Esophagus (tissue), 2 donors: ENCODE measurements around the gene C14orf119. TPM values are rescaled to one million over a fixed set of nuclear protein-coding genes. Genes with fewer than 3 reads are reported as not detected.

Experiments
- H3K27ac ChIP-seq, 2 donors: one replicate each; pipeline ENCODE4 v1.5.1; 2013; ENCODE audit warnings: low read depth in 2 of 2, mild to moderate bottlenecking in 2 of 2, inconsistent platforms in 1 of 2, low read length in 1 of 2, moderate library complexity in 1 of 2
- H3K27me3 ChIP-seq, 2 donors: one replicate each; pipeline ENCODE4 v1.6.1; 2013; ENCODE audit warnings: low read length in 2 of 2, control low read depth in 1 of 2, mild to moderate bottlenecking in 1 of 2; ENCODE audit not compliant: insufficient read depth in 2 of 2, control insufficient read depth in 1 of 2
- H3K36me3 ChIP-seq, 2 donors: one replicate each; pipeline ENCODE4 v1.6.1; 2013; ENCODE audit warnings: low read length in 1 of 2; ENCODE audit not compliant: control insufficient read depth in 2 of 2, insufficient read depth in 2 of 2
- H3K4me1 ChIP-seq, 2 donors: one replicate each; pipeline ENCODE4 v1.6.1; 2013; ENCODE audit warnings: low read length in 1 of 2; ENCODE audit not compliant: control insufficient read depth in 2 of 2, insufficient read depth in 2 of 2
- H3K4me3 ChIP-seq, 2 donors: one replicate each; pipeline ENCODE4 v1.5.1; 2013; ENCODE audit warnings: low read length in 2 of 2, mild to moderate bottlenecking in 2 of 2, low read depth in 1 of 2, moderate library complexity in 1 of 2
- H3K9me3 ChIP-seq, 2 donors: one replicate each; pipeline ENCODE4 v1.6.1; 2013; ENCODE audit warnings: mild to moderate bottlenecking in 2 of 2, low read depth in 1 of 2, low read length in 1 of 2, moderate library complexity in 1 of 2; ENCODE audit not compliant: control insufficient read depth in 2 of 2, insufficient read depth in 1 of 2
- WGBS, 2 donors: extraction: QIAGEN DNeasy Blood & Tissue Kit; methylation state at CpG; one replicate each; pipeline ENCODE4 v1.1.7; 2013; 5-methylcytosine and 5-hydroxymethylcytosine counted together
- polyA plus RNA-seq, 2 donors: library from polyadenylated mRNA; stranded (reverse); fragments of 200-250 nt; gene quantifications; one replicate each; pipeline ENCODE4 v1.2.3, GENCODE V29; 2013
- donor health status: healthy with polysubstance abuse.
- donor health status: Bipolar disorder and iron deficiency.

C14orf119 gene
- polyA plus RNA-seq, 2 donors: 14.9 to 38.4 TPM

- H3K36me3 ChIP-seq: peaks cover 0 to 15% of the 10 kb centered on the region in 2 donors
- H3K27ac ChIP-seq: peak overlapping the region in 1 of 2 donors; percentile 34
- 85 to 91% methylated on average over 5 of the region's 5 CpGs for WGBS, 2 donors
These were observed 36.2 kb downstream of the C14orf119 start for GRCh38 chr14:23131482-23131881.

GRCh38 chr14:23132970-23133369 lies 37.7 kb downstream of the C14orf119 start:
- peaks cover 0 to 12% of the 10 kb centered on the region in 2 donors for H3K4me1 ChIP-seq
- no peaks in the 10 kb centered on the region for H3K9me3 ChIP-seq
- H3K36me3 ChIP-seq: peaks cover 5 to 13% of the 10 kb centered on the region in 2 donors
- no peak overlapping the region for H3K4me3 ChIP-seq
- WGBS, 2 donors: 57 to 68% methylated on average over 8 of the region's 8 CpGs
- H3K27ac ChIP-seq: no peak overlapping the region
- no peaks in the 10 kb centered on the region for H3K27me3 ChIP-seq

More at GRCh38 chr14:23131482-23131881, 36.2 kb downstream of the C14orf119 start:
- Histone ChIP-seq H3K4me3 (no peak overlapping the region), H3K9me3 (no peaks in the 10 kb centered on the region), H3K27me3 (no peaks in the 10 kb centered on the region), H3K4me1 (peaks cover 0 to 5% of the 10 kb centered on the region in 2 donors)

GRCh38 chr14:23136566-23137133 lies 41.3 kb downstream of the C14orf119 start:
- H3K4me1 ChIP-seq: peaks cover 0 to 7% of the 10 kb centered on the region in 2 donors
- H3K9me3 ChIP-seq: no peaks in the 10 kb centered on the region
- no peak overlapping the region for H3K27ac ChIP-seq
- no peaks in the 10 kb centered on the region for H3K27me3 ChIP-seq
- H3K4me3 ChIP-seq: no peak overlapping the region
- 94% methylated on average over 16 of the region's 16 CpGs for WGBS, 2 donors
- H3K36me3 ChIP-seq: peaks cover 9 to 20% of the 10 kb centered on the region in 2 donors

- Histone ChIP-seq H3K4me3 (no peak overlapping the region), H3K9me3 (no peaks in the 10 kb centered on the region), H3K4me1 (peaks cover 0 to 7% of the 10 kb centered on the region in 2 donors), H3K36me3 (peaks cover 9 to 20% of the 10 kb centered on the region in 2 donors), H3K27ac (peak overlapping the region in 1 of 2 donors; percentile 81), H3K27me3 (no peaks in the 10 kb centered on the region)
- WGBS, 2 donors: 59 to 73% methylated on average over 11 of the region's 11 CpGs
These were observed 42.0 kb downstream of the C14orf119 start for GRCh38 chr14:23137192-23137812.

GRCh38 chr14:23137813-23138535 lies 42.7 kb downstream of the C14orf119 start:
- H3K27ac ChIP-seq: peak overlapping the region; percentile 75 to 81
- H3K4me3 ChIP-seq: no peak overlapping the region
- no peaks in the 10 kb centered on the region for H3K27me3 ChIP-seq
- 55 to 57% methylated on average over 6 of the region's 6 CpGs for WGBS, 2 donors
- no peaks in the 10 kb centered on the region for H3K9me3 ChIP-seq
- H3K36me3 ChIP-seq: peaks cover 9 to 20% of the 10 kb centered on the region in 2 donors
- peaks cover 2 to 12% of the 10 kb centered on the region in 2 donors for H3K4me1 ChIP-seq

- Histone ChIP-seq H3K4me1 (peaks cover 6 to 16% of the 10 kb centered on the region in 2 donors), H3K36me3 (peaks cover 9 to 20% of the 10 kb centered on the region in 2 donors), H3K27ac (no peak overlapping the region), H3K9me3 (no peaks in the 10 kb centered on the region), H3K27me3 (no peaks in the 10 kb centered on the region), H3K4me3 (no peak overlapping the region)
- 95 to 100% methylated on average over 2 of the region's 2 CpGs for WGBS, 2 donors
These were observed 44.6 kb downstream of the C14orf119 start for GRCh38 chr14:23139874-23140273.

GRCh38 chr14:23140371-23140770 lies 45.1 kb downstream of the C14orf119 start:
- peaks cover 9 to 20% of the 10 kb centered on the region in 2 donors for H3K36me3 ChIP-seq
- 87 to 89% methylated on average over 6 of the region's 6 CpGs for whole genome bisulfite sequencing, 2 donors
- H3K4me3 ChIP-seq: no peak overlapping the region
- no peak overlapping the region for H3K27ac ChIP-seq
- H3K9me3 ChIP-seq: no peaks in the 10 kb centered on the region
- H3K27me3 ChIP-seq: no peaks in the 10 kb centered on the region
- H3K4me1 ChIP-seq: peaks cover 6 to 16% of the 10 kb centered on the region in 2 donors

- peaks cover 5 to 11% of the 10 kb centered on the region in 2 donors for H3K36me3 ChIP-seq
These were observed 46.6 kb downstream of the C14orf119 start for GRCh38 chr14:23141706-23142444.

GRCh38 chr14:23142826-23143225 lies 47.5 kb downstream of the C14orf119 start:
- H3K27ac ChIP-seq: peak overlapping the region; percentile 16 to 69
- WGBS, 2 donors: 57 to 66% methylated on average over 4 of the region's 4 CpGs
- H3K4me1 ChIP-seq: peaks cover 12% of the 10 kb centered on the region in 2 donors
- H3K9me3 ChIP-seq: no peaks in the 10 kb centered on the region
- H3K36me3 ChIP-seq: peaks cover 4 to 11% of the 10 kb centered on the region in 2 donors
- no peak overlapping the region for H3K4me3 ChIP-seq
- no peaks in the 10 kb centered on the region for H3K27me3 ChIP-seq

More at GRCh38 chr14:23141706-23142444, 46.6 kb downstream of the C14orf119 start:
- Histone ChIP-seq H3K9me3 (no peaks in the 10 kb centered on the region), H3K4me3 (no peak overlapping the region), H3K27me3 (no peaks in the 10 kb centered on the region), H3K27ac (peak overlapping the region in 1 of 2 donors; percentile 43), H3K4me1 (peaks cover 10 to 16% of the 10 kb centered on the region in 2 donors)
- WGBS, 2 donors: 48 to 60% methylated on average over 7 of the region's 7 CpGs
